Mesothelial cell of epicardium (in vitro differentiated cells): Measurements from ENCODE around the gene RBM20. TPM values are rescaled to one million over a fixed set of nuclear protein-coding genes. Genes with fewer than 3 reads are reported as not detected.
A peak's percentile ranks its signal among the peaks of the same experiment; 100 is the strongest.

ENCODE experiments used
- DNase-seq, 2 experiments: peaks; one replicate each; pipeline ENCODE4 v3.0.0; 2021; ENCODE audit warnings: low spot score in 2 of 2; ENCODE audit not compliant: unreplicated experiment in 2 of 2
- H3K27ac Mint-ChIP-seq: 2 replicates; pipeline ENCODE4 v1.8.0; 2021; ENCODE audit warnings: mixed read lengths
- H3K27me3 Mint-ChIP-seq: 2 replicates; pipeline ENCODE4 v1.8.0; 2021; ENCODE audit warnings: low read depth, mixed read lengths
- H3K36me3 Mint-ChIP-seq: 2 replicates; pipeline ENCODE4 v1.8.0; 2021; ENCODE audit warnings: mixed read lengths
- H3K4me1 Mint-ChIP-seq: 2 replicates; pipeline ENCODE4 v1.8.0; 2021; ENCODE audit warnings: mixed read lengths
- H3K4me3 Mint-ChIP-seq: 2 replicates; pipeline ENCODE4 v1.8.0; 2021; ENCODE audit warnings: mild to moderate bottlenecking, moderate library complexity, mixed read lengths
- H3K9me3 Mint-ChIP-seq: 2 replicates; pipeline ENCODE4 v1.8.0; 2021; ENCODE audit warnings: mixed read lengths
- CTCF ChIP-seq: fragments of 200-600 bp; sonication (generic); IDR thresholded peaks from one replicate; pipeline ENCODE4 v1.5.0; 2021; ENCODE audit warnings: antibody characterized with exemption; ENCODE audit not compliant: unreplicated experiment
- total RNA-seq: library from RNA; stranded (reverse); gene quantifications from 3 replicates; pipeline ENCODE4 v1.2.1, GENCODE V29; 2021

RBM20 gene
- total RNA-seq, 1 donor from 2014 or later: 23.3 TPM

GRCh38 chr10:110885932-110886674 lies 242.0 kb downstream of the RBM20 start:
- no peak for TF ChIP-seq CTCF
- H3K4me1 Mint-ChIP-seq: peaks cover 3% of the 10 kb centered on the region
- H3K9me3 Mint-ChIP-seq: no peaks in the 10 kb centered on the region
- DNase-seq: no peak
- no peaks in the 10 kb centered on the region for H3K27me3 Mint-ChIP-seq
- H3K36me3 Mint-ChIP-seq: peaks cover 37% of the 10 kb centered on the region
- no peak overlapping the region for H3K4me3 Mint-ChIP-seq
- peak overlapping the region; percentile 23 for H3K27ac Mint-ChIP-seq

- Mint-ChIP-seq H3K27me3 (no peaks in the 10 kb centered on the region), H3K9me3 (no peaks in the 10 kb centered on the region), H3K4me1 (no peaks in the 10 kb centered on the region), H3K4me3 (no peak overlapping the region), H3K36me3 (peaks cover 32% of the 10 kb centered on the region), H3K27ac (no peak overlapping the region)
- no peak for DNase-seq
- TF ChIP-seq CTCF: no peak
Observed at GRCh38 chr10:110887560-110887959, 243.4 kb downstream of the RBM20 start.

Other genes with a start within 250 kb of the RBM20 start
- gene DUSP5, start 146.4 kb upstream of the RBM20 start, total RNA-seq: 14.8 to 16.0 TPM (median 16.0 TPM) in 3 replicates
- gene SMC3, start 76.6 kb upstream of the RBM20 start, total RNA-seq: 44.7 to 47.2 TPM (median 47.1 TPM) in 3 replicates
- 142 to 157 TPM (median 145 TPM) in 3 replicates for gene PDCD4, start 227.6 kb downstream of the RBM20 start, total RNA-seq